ENCODE data around the gene NGEF.

The NGEF gene

DNA sequence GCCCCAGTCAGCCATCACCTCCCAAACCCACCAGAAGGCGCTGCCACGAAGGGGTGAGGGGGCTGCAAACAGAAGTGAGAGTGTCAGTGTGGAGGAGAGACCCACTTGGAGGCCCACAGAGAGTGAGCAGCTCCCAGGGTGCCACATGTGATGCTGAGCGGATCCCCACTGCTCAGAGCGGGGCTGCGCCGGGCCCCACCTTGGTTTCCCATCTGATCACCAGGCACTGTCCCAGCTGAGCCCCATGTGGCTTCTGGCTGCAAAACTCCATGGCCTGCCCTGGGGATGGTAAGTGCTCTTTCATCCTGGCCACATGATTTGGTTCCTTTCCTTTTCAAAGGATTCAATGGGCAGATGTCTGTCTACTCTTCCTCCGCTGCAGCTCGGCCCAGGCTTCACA is 119.2 kb downstream of the NGEF start:
- DNase-seq, result no peak

DNA sequence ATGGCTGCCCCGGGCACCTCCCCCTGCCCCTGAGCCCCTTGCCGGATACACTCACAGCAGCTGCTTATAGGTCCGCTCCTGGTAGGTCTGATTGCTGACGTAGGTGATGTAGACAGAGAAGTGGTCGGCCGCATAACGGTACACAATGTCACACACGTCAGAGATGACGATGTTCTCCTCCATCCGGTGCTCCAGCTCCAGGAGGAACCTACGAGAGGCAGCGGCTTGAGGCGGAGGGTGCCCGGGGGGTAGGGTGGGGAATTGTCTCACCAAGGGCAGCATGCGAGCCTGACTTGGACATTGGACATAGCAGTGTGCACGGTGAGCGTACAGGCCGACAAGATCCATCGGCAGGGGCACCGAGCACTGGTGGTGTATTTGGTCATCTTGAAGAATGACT is 120.2 kb downstream of the NGEF start:
- no peak for DNase-seq

DNA sequence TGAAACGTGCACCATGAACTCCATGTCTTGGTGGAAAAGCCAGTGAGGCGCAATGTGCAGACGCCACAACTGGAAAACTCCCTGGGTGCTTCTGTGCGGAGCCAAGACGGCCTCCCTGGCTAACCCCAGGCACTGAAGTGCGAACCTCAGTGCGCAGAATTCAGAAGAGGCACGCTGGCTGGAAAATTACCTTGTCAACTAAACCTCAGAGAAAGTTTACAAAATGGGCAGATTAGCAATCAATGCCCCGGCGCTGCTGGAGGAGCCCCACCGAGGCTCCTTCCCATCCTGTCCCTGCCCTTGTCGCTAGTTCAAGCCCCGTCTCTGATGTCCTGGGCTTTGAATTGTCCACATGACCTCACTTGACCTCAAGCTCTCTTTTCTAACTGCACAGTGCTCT is 120.8 kb downstream of the NGEF start:
- DNase-seq, result no peak

DNA sequence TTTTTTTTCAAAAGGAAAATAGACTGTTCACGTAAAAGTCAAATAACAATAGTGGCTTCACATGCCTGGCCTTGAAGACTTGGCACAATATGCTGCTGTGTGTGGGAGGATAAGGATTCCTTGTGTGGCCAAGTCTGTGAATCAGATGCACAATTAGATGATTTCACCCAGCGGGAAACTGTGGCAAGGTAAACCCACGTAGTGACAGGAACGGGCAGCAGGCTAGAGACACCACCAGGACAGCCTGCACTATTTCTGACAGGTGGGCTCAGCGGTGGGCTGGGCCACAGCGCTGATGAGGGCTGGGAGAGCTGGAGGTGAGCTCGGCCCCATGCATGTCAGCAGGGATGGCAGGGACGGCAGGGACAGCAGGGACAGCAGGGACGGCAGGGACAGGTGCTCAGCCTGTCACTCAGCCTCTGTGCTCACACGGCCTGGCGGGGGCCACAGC is 121.4 kb downstream of the NGEF start:
- DNase-seq, result no peak

DNA sequence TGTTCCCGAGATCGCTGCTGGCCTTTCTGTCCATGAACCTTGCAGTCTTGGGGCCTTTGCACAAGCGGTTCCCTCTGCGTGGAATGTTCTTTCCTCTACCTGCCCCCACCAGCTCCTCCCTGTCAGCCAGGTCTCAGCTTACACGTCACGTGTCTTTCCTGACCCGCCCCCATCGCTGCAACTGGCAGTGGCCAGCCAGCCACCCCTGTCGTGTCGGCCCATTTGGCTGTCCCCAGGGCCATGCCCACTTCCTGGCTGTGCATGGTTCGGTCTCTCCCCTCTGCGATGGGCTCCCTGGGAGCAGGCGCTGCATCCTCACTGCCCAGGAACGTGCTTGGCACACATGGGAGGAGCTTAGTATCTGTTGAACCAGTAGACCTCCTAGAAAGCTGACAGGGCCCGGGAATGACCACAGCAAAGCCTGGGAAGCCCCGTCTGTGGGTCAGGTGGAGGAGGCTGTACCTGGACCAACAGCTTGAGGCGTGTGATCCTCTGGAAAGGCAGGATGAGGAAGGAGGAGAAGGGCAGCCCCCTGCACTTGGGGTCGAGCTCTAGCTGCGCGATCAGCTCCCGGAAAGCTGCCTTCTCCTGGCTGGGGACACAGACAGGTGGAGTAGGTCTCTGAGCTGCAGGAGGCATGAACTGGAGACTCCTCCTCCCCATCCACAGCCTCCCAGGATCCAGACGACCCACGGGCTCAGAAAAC is 122.0 kb downstream of the NGEF start:
- no peak for DNase-seq

DNA sequence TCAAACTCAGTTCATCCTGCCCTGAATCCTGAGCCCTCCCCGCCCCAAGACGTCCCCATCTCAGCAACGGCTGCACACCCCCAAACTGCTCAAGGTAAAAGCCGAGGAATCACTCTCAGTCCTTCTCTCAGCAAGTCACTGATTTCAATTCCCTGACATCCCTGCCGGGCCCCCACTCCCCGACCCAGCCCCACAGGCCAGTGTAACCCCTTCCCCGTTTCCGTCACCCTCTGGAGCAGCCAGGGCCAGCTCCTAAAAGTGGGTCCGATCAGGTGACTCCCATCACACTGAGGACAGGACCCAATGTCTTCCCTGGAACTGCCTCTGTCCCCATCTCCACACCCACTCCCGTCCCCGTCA is 122.5 kb downstream of the NGEF start:
- DNase-seq, result no peak

DNA sequence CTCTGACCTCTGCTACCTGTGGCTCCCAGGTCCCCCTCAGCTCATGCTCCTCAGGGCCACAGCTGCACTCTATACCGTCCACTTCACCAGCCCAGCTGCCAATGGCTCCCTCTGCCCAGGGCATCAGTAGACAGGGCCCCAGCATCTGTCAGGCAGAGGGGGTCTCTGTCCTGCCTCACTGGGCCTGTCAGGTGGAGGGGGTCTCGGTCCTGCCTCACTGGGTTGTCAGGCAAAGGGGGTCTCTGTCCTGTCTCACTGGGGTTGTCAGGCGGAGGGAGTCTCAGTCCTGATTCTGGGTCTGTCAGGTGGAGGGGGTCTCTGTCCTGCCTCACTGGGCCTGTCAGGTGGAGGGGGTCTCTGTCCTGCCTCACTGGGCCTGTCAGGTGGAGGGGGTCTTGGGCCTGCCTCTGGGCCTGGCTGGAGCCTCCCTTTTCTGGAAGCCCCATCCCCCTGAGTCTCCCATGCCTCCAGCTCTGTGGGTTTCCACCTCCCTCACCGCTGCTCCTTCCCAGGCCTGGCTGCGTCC is 123.1 kb downstream of the NGEF start:
- no peak for DNase-seq

GRCh38 chr2:232888839-232889529 is 124.1 kb downstream of the NGEF start:
- no peak for DNase-seq

DNA sequence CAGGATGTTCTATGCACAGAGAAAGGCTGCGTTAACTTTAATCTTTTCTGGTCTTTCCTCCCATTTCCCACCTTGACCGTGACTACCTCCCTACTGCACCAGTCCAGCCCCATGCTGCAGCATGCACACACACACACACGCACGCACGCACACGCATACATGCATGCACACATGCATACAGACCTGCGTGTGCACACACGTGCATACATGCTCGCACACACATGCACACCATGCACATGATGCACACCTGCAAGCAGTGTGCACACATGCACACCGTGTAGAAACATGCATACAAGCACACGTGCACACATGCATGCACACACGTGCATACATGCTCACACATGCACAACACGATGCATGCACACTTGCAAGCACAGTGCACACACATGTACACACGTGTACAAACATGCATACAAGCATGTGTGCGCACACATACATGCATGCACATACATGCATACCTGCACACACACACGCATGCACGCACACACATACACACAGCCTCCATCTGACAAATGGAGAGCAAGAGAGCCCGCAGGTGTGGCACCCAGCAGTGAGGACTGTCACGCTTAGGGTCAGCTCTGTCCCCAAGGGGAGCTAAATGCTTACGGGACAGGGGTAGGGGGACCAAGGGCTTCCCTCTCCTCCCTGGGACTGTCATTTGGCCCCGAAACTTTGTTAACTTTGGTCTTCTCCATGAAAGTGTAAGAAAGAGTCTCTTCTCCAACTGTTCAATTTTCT is 124.8 kb downstream of the NGEF start:
- DNase-seq, result no peak

- no peak for DNase-seq
Measured at GRCh38 chr2:232887171-232887850, 125.7 kb downstream of the NGEF start.

GRCh38 chr2:232886632-232887031 is 126.4 kb downstream of the NGEF start:
- DNase-seq, result no peak

- DNase-seq, result no peak
Measured at GRCh38 chr2:232886176-232886575, 126.9 kb downstream of the NGEF start.

GRCh38 chr2:232885264-232885961 is 127.6 kb downstream of the NGEF start:
- DNase-seq, result no peak

DNA sequence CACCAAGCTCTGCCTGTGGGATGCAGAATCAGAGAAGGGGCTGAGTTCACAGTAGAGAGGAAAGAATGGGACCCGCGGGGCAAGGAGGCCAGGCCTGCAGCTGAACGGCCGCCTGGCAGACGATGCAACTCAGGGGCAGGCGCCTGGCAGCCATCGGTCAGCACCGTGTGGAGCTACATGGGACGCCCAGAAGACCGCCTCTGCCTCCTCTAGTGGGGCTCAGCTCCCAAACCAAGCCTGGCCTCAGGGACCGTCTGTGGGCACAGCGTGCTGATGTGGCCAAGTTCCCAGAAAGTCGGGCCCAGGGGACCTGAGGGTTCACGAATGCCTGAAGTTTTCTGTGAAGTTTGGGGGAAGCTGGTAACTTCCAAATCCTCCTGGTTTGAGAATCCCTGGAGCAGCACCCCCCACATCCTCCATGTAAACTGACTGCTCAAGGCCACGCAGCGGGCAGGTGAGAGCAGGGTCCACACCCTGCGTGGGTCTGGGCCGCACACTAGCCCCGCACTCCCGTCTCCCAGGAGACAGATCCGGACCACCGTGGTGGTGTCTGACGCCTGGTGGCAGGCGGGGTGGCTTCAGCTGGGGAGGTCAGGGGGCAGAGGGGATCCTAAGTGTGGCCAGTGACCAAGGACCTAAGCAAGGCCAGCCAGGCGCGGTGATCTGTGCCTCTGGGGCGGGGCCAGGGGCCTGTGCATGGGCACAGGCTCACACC is 128.3 kb downstream of the NGEF start:
- DNase-seq, result no peak

DNA sequence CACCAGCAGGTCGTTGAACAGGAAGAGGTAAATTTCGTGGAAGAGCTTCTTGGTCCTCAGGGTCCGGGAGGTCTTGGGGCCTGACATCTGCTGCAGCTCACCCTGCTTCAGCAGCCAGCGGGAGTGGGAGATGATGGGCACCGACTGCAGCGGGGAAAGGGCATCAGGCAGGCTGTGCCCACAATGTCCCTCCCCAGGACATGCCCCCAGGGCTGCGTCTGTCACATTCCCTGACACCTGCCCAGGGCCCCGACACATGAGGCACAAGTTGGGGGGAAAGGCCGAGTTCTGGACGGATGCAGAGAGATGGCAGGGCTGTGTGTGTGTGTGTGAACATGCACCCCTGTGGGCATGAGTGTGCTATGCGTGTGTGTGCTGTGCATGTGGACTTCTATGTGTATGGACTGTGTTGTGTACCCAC is 129.0 kb downstream of the NGEF start:
- DNase-seq, result no peak

- no peak for DNase-seq
Measured at GRCh38 chr2:232883116-232883721, 129.8 kb downstream of the NGEF start.

DNA sequence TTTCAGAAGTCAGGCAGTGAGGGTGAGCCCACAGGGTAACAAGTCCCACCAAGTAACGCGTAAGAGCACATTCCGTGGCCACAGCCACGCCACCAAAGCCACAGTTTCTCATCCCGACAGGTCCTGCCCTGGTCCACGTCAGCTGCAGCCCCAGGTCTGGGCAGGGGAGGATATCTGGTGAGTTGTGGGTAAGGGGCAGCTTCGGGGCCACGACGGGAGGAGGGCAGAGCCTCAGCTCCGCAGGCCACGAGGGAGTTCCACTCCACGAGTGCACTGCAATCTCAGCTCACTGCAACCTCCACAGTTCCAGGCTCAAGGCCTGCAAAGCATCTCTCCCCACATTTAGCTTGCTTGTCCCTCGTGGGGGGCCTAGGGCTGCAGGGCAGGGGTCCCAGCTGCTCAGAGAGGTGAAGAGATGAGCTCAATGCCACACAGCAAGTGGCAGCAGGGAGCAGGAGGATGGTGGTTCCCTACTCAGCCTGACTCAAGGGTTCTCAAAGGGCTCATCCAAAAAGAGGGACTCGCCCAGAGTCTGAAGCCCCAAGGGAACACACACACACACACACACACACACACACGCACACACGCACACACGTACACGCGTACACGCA is 130.4 kb downstream of the NGEF start:
- no peak for DNase-seq

GRCh38 chr2:232882085-232882484 is 131.0 kb downstream of the NGEF start:
- no peak for DNase-seq

DNA sequence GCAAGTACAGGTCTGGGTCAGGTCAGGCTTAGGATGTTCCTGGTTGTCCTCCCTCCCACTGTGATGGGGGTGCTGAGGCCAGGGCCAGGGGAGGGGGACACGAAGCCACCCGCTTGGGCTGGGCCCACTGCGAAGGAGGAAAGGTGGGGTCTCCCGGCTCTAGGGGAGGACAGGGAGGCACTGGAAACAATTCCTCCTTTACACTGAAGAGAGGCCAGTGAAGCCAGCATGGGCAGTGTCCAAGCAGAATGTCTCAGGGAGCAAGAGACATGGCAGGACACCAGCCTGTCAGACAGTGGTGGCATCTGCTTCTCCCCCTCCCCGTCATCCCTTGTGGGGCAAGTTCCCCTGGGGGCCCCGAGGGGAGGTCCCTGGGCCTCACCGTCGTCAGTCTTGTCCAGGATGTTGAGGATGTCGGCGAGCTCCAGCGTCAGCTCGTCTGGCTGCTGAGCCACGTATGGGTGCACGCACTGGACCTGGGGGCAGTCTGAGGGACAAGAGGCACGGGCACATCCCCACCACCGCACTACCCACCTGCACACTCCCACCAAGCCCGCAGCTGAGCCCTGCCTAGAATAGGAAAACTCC is 132.2 kb downstream of the NGEF start:
- no peak for DNase-seq
